Loucy (cell line): ENCODE data around the gene EFHC2.
"Not testable (repeated sequence)": the region's sequence is repeated elsewhere in the genome, so short reads cannot be mapped to it uniquely, and the experiment has no call there.

ENCODE experiments used
- CTCF ChIP-seq: fragments of 200-600 bp; sonication (generic); conservative IDR thresholded peaks from 2 replicates; pipeline ENCODE4 v1.5.1; 2014; ENCODE audit warnings: mild to moderate bottlenecking, antibody characterized with exemption, low read length
- EZH2phosphoT487 ChIP-seq: fragments of 200-600 bp; IDR thresholded peaks from 2 replicates; pipeline ENCODE4 v1.6.1; 2018; ENCODE audit warnings: antibody characterized with exemption, mild to moderate bottlenecking, moderate library complexity, borderline replicate concordance

GRCh38 chrX:44255742-44256141 is 87.7 kb downstream of the EFHC2 start:
- TF ChIP-seq CTCF, EZH2phosphoT487: not testable (repeated sequence)
